GM19452 (cell line): ENCODE measurements around the gene NEDD4.
"Not testable (repeated sequence)": the region's sequence is repeated elsewhere in the genome, so short reads cannot be mapped to it uniquely, and the experiment has no call there.

Source experiments
- ATAC-seq: cut with Tn5 transposase; IDR thresholded peaks from one replicate; pipeline ENCODE4 v1.9.1; 2021; ENCODE audit not compliant: unreplicated experiment

The NEDD4 gene

DNA sequence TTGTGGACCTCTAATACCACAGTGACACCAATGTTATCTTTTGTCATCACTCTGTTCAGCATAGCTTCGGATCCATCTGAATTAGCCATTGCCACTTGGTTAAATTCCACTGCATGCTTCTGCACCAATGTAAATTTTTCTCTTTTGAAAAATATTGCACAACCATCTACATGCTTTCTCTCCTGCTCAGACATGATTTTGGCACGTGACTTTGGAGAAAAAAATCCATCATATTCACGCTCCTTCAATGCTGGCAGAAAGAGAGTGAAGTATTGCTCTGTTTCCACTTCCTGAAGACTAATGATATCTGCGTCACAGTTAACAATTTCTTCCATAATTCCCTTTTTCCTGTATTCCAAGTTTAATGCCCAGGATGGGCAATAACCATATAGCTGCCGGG, 13.0 kb upstream of the NEDD4 start:
- ATAC-seq = not testable (repeated sequence)

DNA sequence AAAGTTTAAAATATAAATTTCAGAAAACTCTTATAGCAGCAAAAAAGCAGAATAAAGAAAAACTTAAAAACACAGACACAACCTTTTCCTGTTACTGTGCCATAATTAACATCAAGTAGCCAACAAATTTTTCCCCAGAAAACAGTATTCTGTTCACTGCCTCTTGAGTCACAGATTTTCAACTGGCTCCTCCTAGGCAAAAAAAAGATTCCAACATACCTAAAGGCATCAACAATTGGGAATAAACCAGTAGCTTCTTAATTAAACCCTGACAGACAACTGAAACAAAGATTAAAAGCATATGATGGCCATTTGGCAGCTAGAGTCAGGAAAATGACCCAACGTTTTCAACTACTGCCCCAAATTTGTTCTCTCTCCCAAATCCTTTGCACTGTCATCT, 10.9 kb upstream of the NEDD4 start:
- not testable (repeated sequence) for ATAC-seq

DNA sequence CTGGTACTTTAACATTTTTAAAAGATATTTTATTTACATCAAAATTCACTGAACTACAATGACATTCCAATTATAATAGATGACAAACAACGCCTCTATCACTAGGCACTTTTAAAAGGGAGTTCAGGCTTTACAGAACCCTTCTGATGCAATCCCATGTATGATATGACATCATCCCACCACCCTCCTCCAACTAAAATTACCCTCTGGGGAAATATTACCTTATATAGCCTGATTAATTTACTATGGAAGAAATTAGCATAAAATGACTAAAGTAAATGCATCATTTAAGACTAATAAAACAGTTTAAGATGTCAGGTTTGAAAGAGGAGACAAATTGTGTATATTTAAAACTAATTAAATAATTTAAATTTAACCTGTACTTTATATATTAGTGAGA, 10.4 kb upstream of the NEDD4 start:
- not testable (repeated sequence) for ATAC-seq

- ATAC-seq = not testable (repeated sequence)
These were observed 9.9 kb upstream of the NEDD4 start for GRCh38 chr15:56003277-56003676.

GRCh38 chr15:56001471-56002078, 8.2 kb upstream of the NEDD4 start:
- ATAC-seq = no peak

GRCh38 chr15:55999658-56000057, 6.2 kb upstream of the NEDD4 start:
- ATAC-seq = no peak

GRCh38 chr15:55998478-55998877, 5.1 kb upstream of the NEDD4 start:
- no peak for ATAC-seq

GRCh38 chr15:55993804-55994560, 570 bp upstream of the NEDD4 start:
- ATAC-seq = no peak

- ATAC-seq = no peak
These were observed 672 bp downstream of the NEDD4 start for GRCh38 chr15:55992769-55993110.

GRCh38 chr15:55991802-55992768, 1.3 kb downstream of the NEDD4 start:
- no peak for ATAC-seq

DNA sequence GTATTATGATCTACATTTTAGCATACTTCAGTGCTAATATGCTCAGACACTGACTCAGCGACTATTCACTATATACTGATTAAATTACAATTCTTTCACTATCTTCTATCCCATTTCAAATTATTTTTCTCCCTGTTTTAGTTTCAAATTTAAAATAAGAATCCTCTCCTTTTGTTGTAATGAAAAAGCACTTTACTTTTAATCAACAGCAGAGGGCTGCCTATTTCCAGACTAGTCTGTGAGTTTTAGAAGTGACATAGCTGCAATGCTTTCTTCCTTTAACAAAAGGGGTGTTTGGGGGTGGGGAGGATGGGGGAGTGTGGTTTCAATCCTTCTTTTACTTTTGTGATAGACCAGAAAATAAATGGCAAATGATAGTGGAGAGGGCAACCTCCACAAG, 2.4 kb downstream of the NEDD4 start:
- no peak for ATAC-seq

- ATAC-seq = no peak
These were observed 2.9 kb downstream of the NEDD4 start for GRCh38 chr15:55990516-55990915.

DNA sequence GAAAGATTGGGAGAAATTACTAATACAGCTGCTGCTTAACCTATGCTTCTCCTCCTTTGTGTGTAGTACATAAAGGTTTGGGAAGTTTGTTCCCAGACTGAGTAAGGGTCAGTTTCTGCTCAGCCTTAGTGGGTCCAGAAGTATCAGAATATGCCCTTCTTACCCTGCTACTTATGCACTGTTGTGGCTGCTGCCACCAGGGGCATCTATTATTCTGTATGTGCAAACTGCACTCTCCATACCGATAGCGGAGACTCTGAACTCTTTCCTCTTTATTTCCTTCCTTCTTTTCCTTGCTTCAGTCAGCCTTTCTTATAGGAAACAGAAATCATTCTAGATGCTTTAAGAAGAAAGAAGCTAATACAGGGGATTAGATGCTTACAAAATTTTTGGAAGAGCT, 4.0 kb downstream of the NEDD4 start:
- ATAC-seq = no peak

DNA sequence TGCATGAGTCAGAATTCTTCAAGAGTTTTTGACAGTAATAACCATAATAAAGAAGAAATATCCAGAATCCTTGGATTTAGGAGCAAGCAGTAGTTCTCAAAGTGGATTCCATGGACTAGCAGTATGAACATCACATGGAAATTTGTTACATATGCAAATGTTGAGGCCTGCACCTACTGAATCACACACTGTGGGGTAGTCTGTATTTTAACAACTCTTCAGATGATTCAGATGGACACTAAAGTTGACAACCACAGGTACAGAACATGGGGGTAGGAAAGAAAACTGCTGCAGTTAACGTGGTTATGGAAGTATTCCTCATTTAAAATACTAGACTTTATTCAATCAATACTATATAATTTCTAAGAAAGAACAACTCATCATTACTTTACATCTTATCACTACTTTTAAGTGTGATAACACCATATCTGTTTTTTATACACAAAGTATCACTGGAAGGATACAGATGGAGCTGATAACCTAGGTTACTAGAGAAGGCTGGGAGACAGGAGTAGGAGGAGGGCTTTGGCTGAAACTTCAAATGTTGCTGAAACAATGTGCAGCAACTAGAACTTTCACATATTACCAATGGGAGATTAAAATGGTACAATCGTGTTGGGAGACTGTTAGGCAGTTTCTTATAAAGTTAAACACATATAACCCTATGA, 11.7 kb downstream of the NEDD4 start:
- ATAC-seq = no peak

GRCh38 chr15:55980511-55980910, 12.9 kb downstream of the NEDD4 start:
- no peak for ATAC-seq

DNA sequence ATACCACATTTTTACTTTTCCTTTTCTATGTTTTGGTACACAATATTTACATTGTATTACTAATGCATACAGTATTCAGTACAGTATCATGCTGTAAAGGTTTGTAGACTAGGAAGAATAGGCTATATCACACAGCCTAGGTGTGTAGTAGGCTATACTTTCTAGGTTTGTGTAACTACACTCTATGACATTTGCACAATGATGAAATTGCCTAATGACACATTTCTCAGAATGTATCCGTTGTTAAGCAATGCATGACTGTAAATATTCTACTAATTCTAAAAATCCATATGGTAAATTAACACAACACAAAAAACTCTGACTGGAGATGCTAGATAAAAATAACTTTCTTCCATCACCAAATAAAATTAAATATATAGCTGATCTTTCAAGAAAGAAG, 16.2 kb downstream of the NEDD4 start:
- no peak for ATAC-seq

DNA sequence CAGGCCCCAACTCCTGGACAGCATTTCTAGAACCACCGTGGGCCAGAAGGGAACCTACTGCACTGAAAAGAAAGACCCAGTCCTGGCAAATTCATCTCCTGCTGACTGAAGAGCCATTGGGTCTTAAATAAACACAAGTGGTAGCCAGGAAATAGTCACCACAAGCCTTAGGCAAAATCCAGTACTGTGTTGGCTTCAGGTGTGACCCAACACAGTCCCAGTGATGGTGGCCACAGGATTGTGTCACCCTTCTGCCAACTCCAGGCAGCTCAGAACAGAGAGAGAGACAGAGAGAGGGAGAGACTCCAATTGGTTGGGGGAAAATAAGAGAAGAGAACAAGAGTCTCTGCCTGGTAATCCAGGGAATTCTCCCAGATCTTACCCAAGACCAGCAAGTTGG, 23.1 kb downstream of the NEDD4 start:
- ATAC-seq = no peak

GRCh38 chr15:55969582-55969981, 23.8 kb downstream of the NEDD4 start:
- no peak for ATAC-seq

GRCh38 chr15:55968923-55969322, 24.5 kb downstream of the NEDD4 start:
- ATAC-seq = no peak

- no peak for ATAC-seq
These were observed 28.3 kb downstream of the NEDD4 start for GRCh38 chr15:55965091-55965490.

- no peak for ATAC-seq
These were observed 32.5 kb downstream of the NEDD4 start for GRCh38 chr15:55960946-55961345.
